GM12891 (cell line): Measurements from ENCODE around the gene RNASEL. TPM values are rescaled to one million over a fixed set of nuclear protein-coding genes. Genes with fewer than 3 reads are reported as not detected.
"Not testable (repeated sequence)": the region's sequence is repeated elsewhere in the genome, so short reads cannot be mapped to it uniquely, and the experiment has no call there.

Experiments used
- DNase-seq: peaks from one replicate; pipeline ENCODE4 v3.0.0; 2011; ENCODE audit warnings: low spot score; ENCODE audit not compliant: insufficient read length
- FAIRE-seq: peaks from 2 replicates; lab custom pipeline; 2011; peaks lifted over from hg19 to GRCh38; lab: Jason Lieb, UNC
- PAX5 ChIP-seq: IDR thresholded peaks from 2 replicates; pipeline ENCODE4 v1.6.1; 2011; ENCODE audit warnings: low read length, moderate library complexity, mild to moderate bottlenecking; ENCODE audit not compliant: insufficient read depth, severe bottlenecking
- POLR2A ChIP-seq: IDR thresholded peaks from 2 replicates; pipeline ENCODE4 v1.6.1; 2011; ENCODE audit warnings: low read depth, low read length, control low read depth
- POLR2AphosphoS5 ChIP-seq: IDR thresholded peaks from 2 replicates; pipeline ENCODE4 v1.6.1; 2011; ENCODE audit warnings: low read depth, low read length, control low read depth
- POU2F2 ChIP-seq: IDR thresholded peaks from 2 replicates; pipeline ENCODE4 v1.6.1; 2011; ENCODE audit warnings: low read depth, mild to moderate bottlenecking, control low read depth, low read length, moderate library complexity
- SPI1 ChIP-seq: IDR thresholded peaks from 2 replicates; pipeline ENCODE4 v1.6.1; 2011; ENCODE audit warnings: low read depth, low read length, control low read depth
- TAF1 ChIP-seq: IDR thresholded peaks from 2 replicates; pipeline ENCODE4 v1.6.1; 2011; ENCODE audit warnings: low read depth, low read length, control low read depth
- polyA plus RNA-seq: library from polyadenylated mRNA; unstranded; fragments of >200 nt; gene quantifications from one replicate; pipeline ENCODE4 v1.2.1, GENCODE V29; 2012; ENCODE audit warnings: low read depth, missing spikeins, inconsistent platforms; ENCODE audit not compliant: missing spikeins

Gene RNASEL
- 2.8 TPM for polyA plus RNA-seq

- FAIRE-seq (peak; percentile 74), DNase-seq (no peak)
- 0 out of 2 replicates have a peak, but pooled peaks have one; percentile 45 for TF ChIP-seq SPI1
- TF ChIP-seq POU2F2, result no peak
- no peak for TF ChIP-seq POLR2AphosphoS5
- TF ChIP-seq PAX5, result no peak
- TF ChIP-seq POLR2A, result peak; percentile 69; the same call in 1 of the 2 replicates
- TF ChIP-seq TAF1, result no peak
Measured at GRCh38 chr1:182588500-182589396, at the start of gene RNASEL. Gene RNASEL (minus strand): TSS chr1:182589256. CDS start chr1:182586806, 2,450 bp downstream.

GRCh38 chr1:182637769-182638168 lies 48.7 kb upstream of the RNASEL start:
- FAIRE-seq (no peak), DNase-seq (no peak)
- TF ChIP-seq PAX5 (no peak), TAF1 (no peak), SPI1 (no peak), POLR2AphosphoS5 (no peak), POU2F2 (no peak), POLR2A (no peak)

GRCh38 chr1:182635871-182636270 lies 46.8 kb upstream of the RNASEL start:
- TF ChIP-seq TAF1, result no peak
- no peak for TF ChIP-seq POLR2A
- no peak for TF ChIP-seq PAX5
- TF ChIP-seq SPI1, result no peak
- TF ChIP-seq POLR2AphosphoS5, result no peak
- no peak for TF ChIP-seq POU2F2
- FAIRE-seq (no peak), DNase-seq (no peak)

GRCh38 chr1:182634306-182635072 lies 45.4 kb upstream of the RNASEL start:
- peak; percentile 2; the same call in 1 of the 2 replicates for TF ChIP-seq SPI1
- no peak for TF ChIP-seq POU2F2
- TF ChIP-seq POLR2AphosphoS5, result no peak
- DNase-seq, result no peak
- no peak for FAIRE-seq

- DNase-seq (no peak), FAIRE-seq (no peak)
- TF ChIP-seq PAX5, result no peak
- no peak for TF ChIP-seq POLR2AphosphoS5
- no peak for TF ChIP-seq POLR2A
- TF ChIP-seq SPI1, result no peak
- no peak for TF ChIP-seq POU2F2
- no peak for TF ChIP-seq TAF1
Measured at GRCh38 chr1:182633657-182634281, 44.7 kb upstream of the RNASEL start.

- no peak for DNase-seq
- TF ChIP-seq TAF1 (no peak), POLR2A (no peak), SPI1 (no peak), POLR2AphosphoS5 (no peak), POU2F2 (no peak)
Measured at GRCh38 chr1:182633031-182633430, 44.0 kb upstream of the RNASEL start.

GRCh38 chr1:182632441-182632857 lies 43.4 kb upstream of the RNASEL start:
- TF ChIP-seq SPI1 (peak; percentile 54), PAX5 (peak; percentile 9)
- DNase-seq, result not testable (repeated sequence)
- FAIRE-seq, result peak; percentile 31

More at GRCh38 chr1:182633031-182633430, 44.0 kb upstream of the RNASEL start:
- no peak for FAIRE-seq

GRCh38 chr1:182631954-182632353 lies 42.9 kb upstream of the RNASEL start:
- TF ChIP-seq POU2F2, result no peak
- no peak for TF ChIP-seq TAF1
- TF ChIP-seq POLR2AphosphoS5, result no peak
- no peak for TF ChIP-seq SPI1
- no peak for TF ChIP-seq POLR2A
- no peak for TF ChIP-seq PAX5
- FAIRE-seq (no peak), DNase-seq (no peak)

GRCh38 chr1:182631053-182631677 lies 42.1 kb upstream of the RNASEL start:
- DNase-seq (no peak), FAIRE-seq (peak; percentile 31)
- TF ChIP-seq POLR2A (no peak), SPI1 (no peak), POU2F2 (no peak), POLR2AphosphoS5 (no peak), TAF1 (no peak), PAX5 (no peak)
